GM18505 (cell line): ENCODE results near the gene BEST2.
"Not testable (repeated sequence)": the region's sequence is repeated elsewhere in the genome, so short reads cannot be mapped to it uniquely, and the experiment has no call there.

Experiments used
- ATAC-seq: cut with Tn5 transposase; IDR thresholded peaks from one replicate; pipeline ENCODE4 v1.9.1; 2021; ENCODE audit not compliant: unreplicated experiment
- POLR2A ChIP-seq: IDR thresholded peaks from 4 replicates; pipeline ENCODE4 v1.6.1; 2011; ENCODE audit warnings: borderline replicate concordance; ENCODE audit not compliant: insufficient read depth, insufficient read length; ENCODE audit errors: extremely low read depth

Gene BEST2

DNA sequence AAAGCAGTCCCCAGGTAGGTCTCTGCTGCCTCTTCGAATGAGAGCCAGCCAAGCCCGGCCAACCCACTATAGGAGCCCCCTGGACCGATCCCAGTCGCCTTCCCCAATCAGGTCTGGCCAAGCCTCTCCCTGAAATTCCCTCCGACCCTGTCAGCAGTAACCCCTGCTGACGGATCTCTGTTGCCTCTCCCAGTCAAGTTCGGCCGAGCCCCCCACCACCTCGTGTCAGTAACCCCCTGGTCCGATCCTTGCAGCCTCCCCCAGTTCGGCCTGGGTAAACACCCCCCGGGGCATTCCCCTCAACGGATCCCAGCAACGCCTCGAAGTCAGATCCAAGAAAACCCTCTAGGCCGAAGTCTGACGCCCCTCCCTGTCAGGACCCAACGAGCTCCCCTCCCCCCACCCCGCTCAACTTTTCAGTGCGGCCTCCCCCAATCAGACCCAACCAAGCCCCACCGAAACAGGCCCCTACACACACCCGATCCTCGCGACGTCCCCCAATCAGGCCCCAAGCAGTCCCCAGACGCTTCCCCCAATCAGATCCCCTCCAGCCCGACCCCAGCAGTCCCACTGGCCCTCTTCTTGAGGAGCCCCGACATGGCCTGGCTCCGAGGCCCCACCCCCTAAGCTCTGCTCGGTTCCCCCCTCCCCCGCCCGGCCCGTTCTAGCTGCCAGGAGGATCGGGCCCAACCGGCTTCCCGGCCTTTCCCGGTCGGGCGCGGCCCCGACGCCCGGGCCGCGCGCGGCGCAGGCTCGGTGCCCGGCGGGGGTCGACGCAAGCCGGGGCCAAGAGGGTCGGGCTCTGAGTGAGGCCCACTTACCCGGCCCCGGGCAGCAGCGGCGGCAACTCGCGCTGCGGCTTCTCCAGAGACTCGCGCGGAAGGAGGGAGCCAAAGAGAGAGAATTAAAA is 29.7 kb upstream of the BEST2 start:
- peak; percentile 20 for ATAC-seq
- no peak for TF ChIP-seq POLR2A

DNA sequence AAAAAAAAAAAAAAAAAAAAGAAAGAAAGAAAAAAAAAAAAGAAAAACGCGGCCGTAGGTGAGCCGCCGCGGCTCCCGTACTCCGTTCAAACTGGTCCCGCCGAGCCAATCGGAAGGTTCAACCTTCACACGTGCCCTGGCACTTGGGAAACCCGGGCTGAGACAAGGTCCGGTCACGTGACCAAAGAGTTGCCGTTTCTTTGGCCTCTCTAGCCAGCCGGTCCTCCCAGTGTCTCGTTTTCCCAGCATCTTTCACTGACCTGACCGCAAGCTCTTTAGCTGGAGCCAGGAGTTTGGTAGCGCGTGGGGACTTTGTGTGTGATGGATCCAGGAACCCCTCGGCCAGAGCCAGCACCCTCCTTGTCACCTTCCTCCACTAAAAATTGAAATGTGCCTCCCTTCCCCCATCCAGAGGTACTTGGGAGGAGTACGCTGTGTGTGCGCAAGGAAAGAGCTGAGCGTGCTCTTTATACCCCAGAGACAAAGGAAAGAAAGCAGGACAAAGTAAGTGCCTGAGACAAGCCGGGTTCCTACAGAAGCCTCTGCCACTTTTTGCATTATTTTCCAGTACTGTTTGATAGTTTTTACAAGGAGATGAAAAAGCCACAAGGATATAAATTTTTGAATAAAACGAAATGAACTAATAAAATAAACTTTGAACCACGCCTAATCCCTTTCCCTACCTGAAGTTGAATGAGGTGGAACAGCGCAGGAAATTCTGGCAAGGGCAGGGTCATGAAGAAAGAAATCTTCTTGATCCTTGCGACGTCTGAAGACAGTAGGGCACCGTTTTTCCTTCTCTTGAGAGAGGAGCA is 28.8 kb upstream of the BEST2 start:
- peak; percentile 68 for ATAC-seq
- peak; percentile 58 for TF ChIP-seq POLR2A

DNA sequence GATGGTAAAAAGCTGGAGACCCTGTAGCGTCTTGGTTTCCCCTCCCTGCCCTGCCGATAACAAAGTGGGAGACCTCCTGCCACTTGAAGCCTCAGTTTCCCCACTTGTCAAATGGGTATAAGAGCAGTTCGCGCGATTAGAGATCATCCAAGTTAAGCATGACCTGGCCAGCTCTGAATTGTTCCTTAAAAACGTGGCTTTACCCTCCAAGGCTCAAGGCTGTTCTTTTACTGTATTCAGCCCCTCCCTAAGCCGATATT is 28.3 kb upstream of the BEST2 start:
- peak; percentile 14 for TF ChIP-seq POLR2A
- ATAC-seq: no peak

DNA sequence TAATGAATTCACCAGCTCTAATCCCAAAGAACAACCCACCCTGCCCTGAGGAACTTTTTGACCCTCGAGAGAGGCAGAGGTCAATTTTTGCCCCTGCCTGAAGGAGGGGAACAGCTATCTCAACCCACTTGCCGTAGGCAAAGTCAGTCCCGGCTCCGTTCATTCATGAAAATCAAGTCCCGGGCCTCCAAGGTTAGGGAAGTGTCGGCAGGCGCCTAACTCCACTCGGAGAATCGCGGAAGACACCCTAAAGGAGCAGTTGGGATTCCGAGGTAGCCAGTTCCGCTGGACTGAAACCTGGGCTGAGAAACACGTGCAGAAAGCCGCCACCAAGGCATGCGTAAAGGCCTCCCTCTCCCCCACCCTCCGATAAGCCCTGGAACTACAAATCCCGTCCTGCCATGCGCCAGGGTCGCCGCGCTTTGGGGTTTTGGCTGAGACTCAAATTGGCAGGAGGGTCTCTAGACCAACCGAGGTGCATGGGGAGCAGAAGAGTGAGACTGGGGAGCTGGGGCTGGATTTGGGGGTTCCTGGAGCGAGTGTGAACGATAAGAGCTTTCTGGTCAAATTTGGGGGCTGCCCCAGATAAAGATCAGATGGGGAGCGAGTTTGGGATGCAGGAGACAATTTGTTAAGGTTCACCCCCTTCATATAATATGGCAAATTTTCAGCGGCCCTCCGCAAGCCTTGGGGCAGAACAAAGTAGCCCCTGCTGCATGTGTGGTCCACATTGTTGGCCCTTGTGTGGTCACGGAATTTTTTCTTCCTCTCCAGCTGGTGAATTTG is 27.8 kb upstream of the BEST2 start, which contains the start of gene TNPO2:
TNPO2 (minus strand) TSS at position 292 of the 786 bp plus-strand sequence. CDS start 2,955 bp downstream, outside the sequence.
- no peak for ATAC-seq
- peak; percentile 60 for TF ChIP-seq POLR2A

DNA sequence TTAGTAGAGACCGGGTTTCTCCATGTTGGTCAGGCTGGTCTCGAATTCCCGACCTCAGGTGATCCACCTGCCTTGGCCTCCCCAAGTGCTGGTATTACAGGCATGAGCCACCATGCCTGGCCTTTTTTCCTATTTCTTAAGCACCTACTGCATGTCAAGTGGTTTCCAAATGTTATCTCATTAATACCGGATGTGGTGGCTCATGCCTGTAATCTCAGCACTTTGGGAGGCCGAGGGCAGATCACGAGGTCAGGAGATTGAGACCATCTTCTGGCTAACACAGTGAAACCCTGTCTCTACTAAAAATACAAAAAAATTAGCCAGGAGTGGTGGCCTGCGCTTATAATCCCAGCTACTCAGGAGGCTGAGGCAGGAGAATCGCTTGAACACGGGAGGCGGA is 26.0 kb upstream of the BEST2 start:
- not testable (repeated sequence) for ATAC-seq

DNA sequence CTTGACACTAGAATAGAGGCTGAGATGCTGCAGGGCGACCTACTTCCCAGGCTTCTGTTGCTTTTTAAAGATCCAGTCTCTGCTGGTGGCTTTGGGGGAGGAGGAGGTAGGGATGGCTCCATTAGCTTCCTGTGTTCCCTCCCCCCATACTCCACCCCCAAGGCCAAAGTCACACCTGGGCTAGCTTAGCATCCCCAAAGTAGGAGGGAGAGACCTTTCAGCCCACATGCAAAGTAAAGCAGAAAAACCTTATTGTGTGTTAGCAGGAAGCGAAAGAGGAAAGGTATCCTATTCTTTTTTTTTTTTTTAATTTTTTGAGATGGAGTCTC is 24.6 kb upstream of the BEST2 start:
- ATAC-seq: no peak
- no peak for TF ChIP-seq POLR2A

DNA sequence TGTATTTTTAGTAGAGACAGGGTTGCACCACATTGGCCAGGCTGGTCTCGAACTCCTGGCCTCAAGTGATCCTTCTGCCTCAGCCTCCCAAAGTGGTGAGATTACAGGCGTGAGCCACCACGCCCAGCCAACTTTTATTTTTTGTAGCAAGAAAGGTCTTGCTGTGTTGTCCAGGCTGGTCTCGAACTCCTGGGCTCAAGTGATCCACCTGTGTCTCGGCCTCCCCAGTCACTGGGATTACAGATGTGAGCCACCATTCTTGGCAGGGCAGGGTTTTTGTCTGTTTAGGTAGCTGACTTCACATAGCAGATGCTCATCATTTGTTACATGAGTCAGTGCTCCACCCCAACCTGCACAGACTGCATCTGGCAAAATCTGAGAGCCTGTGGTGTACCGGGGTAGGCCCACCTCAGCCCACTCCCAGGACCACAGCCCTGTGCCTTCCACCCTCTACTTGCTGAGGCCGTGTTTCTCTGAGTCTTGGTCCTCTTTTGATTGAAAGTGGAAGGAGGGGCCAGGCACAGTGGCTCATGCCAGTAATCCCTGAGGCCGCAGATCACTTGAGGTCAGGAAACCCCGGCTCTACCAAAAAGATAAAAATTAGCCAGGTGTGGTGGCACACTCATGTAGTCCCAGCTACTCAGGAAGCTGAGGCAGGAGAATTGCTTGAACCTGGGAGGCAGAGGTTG is 23.7 kb upstream of the BEST2 start:
- no peak for ATAC-seq
- TF ChIP-seq POLR2A: no peak

DNA sequence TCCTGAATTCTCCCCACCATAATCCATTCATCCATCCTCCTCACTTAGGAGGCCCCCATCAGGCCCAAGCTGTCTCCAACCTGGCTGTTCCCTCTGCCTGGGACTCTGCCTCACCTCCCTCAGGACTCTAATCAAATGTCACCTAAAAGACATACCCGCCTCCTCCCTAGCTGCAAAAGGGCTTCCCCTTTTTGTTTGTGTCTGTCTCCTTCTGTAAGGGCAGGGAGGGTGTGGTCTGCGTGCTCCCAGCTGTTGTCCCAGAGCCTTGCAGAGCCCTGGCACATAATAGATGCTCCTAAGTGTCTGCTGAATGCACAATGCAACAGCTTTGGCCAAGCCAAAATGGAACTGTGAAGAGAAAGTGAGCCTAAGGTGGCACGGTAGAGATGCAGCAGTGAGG is 21.5 kb upstream of the BEST2 start:
- no peak for TF ChIP-seq POLR2A
- ATAC-seq: no peak

DNA sequence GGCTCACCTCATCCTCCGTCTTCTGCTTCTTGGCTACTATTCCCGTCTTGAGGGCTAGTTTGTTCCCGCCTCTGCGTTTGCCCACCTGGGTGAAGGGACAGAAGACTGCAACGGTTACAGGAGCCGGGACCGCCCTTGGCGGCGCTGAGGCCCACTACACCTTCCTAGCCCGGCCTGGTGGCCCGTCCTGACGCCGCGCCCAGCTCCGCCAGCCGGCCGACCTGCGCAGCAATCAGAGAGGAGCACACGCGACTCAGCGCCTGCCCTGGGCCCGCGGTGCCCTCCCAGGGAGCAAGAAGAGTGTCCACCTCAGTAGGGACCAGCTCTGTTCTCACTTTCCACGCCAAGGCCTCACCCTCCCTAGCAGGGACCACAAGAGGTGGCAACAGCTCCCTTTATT is 20.3 kb upstream of the BEST2 start:
- TF ChIP-seq POLR2A: no peak
- ATAC-seq: no peak

DNA sequence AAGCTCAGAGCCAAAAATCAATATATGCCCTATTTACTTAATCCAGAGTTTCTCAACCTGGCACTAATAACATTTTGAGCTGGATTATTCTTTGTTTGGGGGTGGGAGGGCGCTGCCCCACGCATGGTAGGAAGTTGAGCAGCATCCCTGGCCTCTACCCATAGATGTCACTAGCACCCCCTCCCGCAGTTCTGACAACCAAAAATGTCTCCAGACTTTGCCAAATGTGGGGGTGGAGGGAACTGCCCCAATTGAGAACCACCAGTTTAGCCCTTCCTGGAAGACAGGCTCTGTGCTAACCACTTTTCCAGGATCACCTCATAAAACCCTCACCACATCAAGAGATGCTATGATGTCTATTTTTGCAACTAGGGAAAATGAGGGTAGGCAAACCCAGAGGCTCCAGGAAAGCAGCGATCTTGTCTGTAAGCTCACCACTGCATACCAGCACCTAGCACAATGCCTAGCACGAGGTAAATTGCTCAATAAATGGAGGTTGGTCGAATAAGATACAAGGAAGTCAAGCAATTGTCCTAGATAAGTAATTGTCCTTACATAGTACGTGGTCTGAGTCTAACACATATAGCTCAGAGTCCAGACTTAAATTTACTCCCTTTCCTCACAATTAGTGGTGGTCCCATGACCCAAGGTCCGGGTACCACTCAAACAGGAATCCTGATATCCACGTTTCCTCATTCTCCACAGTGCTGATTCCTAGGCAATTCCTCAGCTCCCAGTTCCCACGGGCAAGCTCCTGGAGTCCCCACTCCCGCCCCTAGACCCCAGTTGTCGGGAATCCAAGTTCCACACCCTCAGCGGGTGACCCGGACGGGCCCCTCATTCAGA is 18.0 kb upstream of the BEST2 start:
- no peak for ATAC-seq
- peak; percentile 32 for TF ChIP-seq POLR2A

DNA sequence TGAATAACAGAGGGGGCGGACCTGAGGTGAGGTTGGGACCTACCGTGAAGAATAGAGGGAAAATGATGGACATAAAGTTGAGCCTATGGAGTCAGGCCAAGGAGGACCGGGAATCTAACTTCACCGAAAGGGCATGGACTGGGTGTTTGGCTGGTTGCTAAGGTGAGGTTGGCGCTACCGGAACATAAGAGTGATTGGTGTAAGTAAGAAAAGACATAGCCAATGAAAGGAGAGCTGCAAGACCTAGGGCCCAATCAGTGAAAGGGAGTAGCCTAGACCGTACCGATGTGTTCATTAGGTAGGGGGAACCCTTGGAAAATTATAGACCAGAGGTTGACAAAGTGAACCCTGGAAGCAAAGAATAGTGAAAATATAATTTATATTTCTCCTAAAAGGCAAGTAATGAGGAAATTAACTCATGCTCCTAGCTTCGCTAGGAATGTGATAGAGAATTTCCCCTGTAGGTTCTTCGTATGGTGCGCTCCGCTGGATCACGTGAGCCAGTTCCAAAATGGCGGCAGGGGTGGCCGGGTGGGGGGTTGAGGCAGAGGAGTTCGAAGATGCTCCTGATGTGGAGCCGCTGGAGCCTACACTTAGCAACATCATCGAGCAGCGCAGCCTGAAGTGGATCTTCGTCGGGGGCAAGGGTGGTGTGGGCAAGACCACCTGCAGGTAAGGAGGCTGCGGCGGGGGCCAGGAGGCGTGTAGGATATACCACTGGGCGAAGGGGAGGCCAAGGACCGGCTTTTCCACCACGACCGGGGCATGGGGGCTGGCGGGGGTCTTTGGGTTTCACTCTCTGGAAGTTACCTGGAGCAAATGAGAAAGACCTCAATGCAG is 14.4 kb upstream of the BEST2 start, which contains the start of gene GET3:
GET3 (plus strand) TSS at position 503 of the 840 bp plus-strand sequence; CDS start at position 512, 9 bp downstream.
- TF ChIP-seq POLR2A: peak; percentile 90
- peak; percentile 57 for ATAC-seq
